Fibroblast of mammary gland (primary cell): ENCODE results near the gene RAB17.

Experiments
- DNase-seq: peaks from one replicate; pipeline ENCODE4 v3.0.0-alpha.2; 2010; ENCODE audit warnings: low read depth
- H3K4me3 ChIP-seq: 2 replicates; pipeline ENCODE4 v1.5.1; 2011; ENCODE audit warnings: low read depth, mild to moderate bottlenecking, low read length, moderate library complexity; ENCODE audit not compliant: control insufficient read depth
- CTCF ChIP-seq: conservative IDR thresholded peaks from 2 replicates; pipeline ENCODE4 v1.5.1; 2011; ENCODE audit warnings: low read depth, low read length, inconsistent platforms; ENCODE audit not compliant: control insufficient read depth, insufficient read depth

The RAB17 gene

GRCh38 chr2:237603049-237603717 is 12.6 kb upstream of the RAB17 start:
- no peak overlapping the region for H3K4me3 ChIP-seq
- TF ChIP-seq CTCF, result no peak
- DNase-seq, result no peak

GRCh38 chr2:237602409-237602808 is 11.9 kb upstream of the RAB17 start:
- no peak for DNase-seq
- TF ChIP-seq CTCF, result no peak

GRCh38 chr2:237601453-237602116 is 11.1 kb upstream of the RAB17 start:
- no peak overlapping the region for H3K4me3 ChIP-seq
- TF ChIP-seq CTCF, result no peak

More at GRCh38 chr2:237602409-237602808, 11.9 kb upstream of the RAB17 start:
- no peak overlapping the region for H3K4me3 ChIP-seq

GRCh38 chr2:237600205-237600846 is 9.8 kb upstream of the RAB17 start:
- no peak overlapping the region for H3K4me3 ChIP-seq
- TF ChIP-seq CTCF, result peak; percentile 36
- peak; percentile 66 for DNase-seq

More at GRCh38 chr2:237601453-237602116, 11.1 kb upstream of the RAB17 start:
- DNase-seq, result no peak

- TF ChIP-seq CTCF, result no peak
- no peak overlapping the region for H3K4me3 ChIP-seq
- DNase-seq, result no peak
Observed at GRCh38 chr2:237599465-237600110, 9.1 kb upstream of the RAB17 start.

- no peak for TF ChIP-seq CTCF
- H3K4me3 ChIP-seq, result no peak overlapping the region
- DNase-seq, result no peak
Observed at GRCh38 chr2:237598468-237599208, 8.1 kb upstream of the RAB17 start.
